Spinal cord (tissue), 10 donors: Measurements from ENCODE around the gene VKORC1. TPM values are rescaled to one million over a fixed set of nuclear protein-coding genes. Genes with fewer than 3 reads are reported as not detected.
A peak's percentile ranks its signal among the peaks of the same experiment; 100 is the strongest.

ENCODE experiments used
- DNase-seq, 6 donors: peaks; one replicate each; pipeline versions ENCODE4 v3.0.0 to v3.0.0-alpha.2; 2013 to 2015; ENCODE audit warnings: low spot score in 6 of 6, low read depth in 4 of 6
- H3K27ac ChIP-seq: one replicate; pipeline ENCODE4 v1.5.1; 2013; ENCODE audit warnings: low read depth, low read length, control low read depth
- H3K27me3 ChIP-seq: one replicate; pipeline ENCODE4 v1.6.1; 2013; ENCODE audit warnings: low read length; ENCODE audit not compliant: control insufficient read depth, insufficient read depth
- H3K36me3 ChIP-seq: one replicate; pipeline ENCODE4 v1.6.1; 2013; ENCODE audit warnings: low read length; ENCODE audit not compliant: control insufficient read depth, insufficient read depth
- H3K4me1 ChIP-seq: one replicate; pipeline ENCODE4 v1.6.1; 2013; ENCODE audit warnings: low read length; ENCODE audit not compliant: control insufficient read depth, insufficient read depth
- H3K4me3 ChIP-seq: one replicate; pipeline ENCODE4 v1.5.1; 2013; ENCODE audit warnings: low read depth, low read length, control low read depth
- H3K9me3 ChIP-seq: one replicate; pipeline ENCODE4 v1.6.1; 2013; ENCODE audit warnings: low read length; ENCODE audit not compliant: control insufficient read depth, insufficient read depth
- WGBS: methylation state at CpG from one replicate; pipeline ENCODE4 v1.1.5; 2013; ENCODE audit warnings: missing lambda C conversion rate; ENCODE audit not compliant: insufficient coverage; 5-methylcytosine and 5-hydroxymethylcytosine counted together
- polyA plus RNA-seq, 2 donors: library from polyadenylated mRNA; unstranded; fragments of 120-200 nt; gene quantifications; one replicate each; pipeline ENCODE4 v1.2.1, GENCODE V29; 2013; ENCODE audit not compliant: insufficient read length in 2 of 2
- total RNA-seq, 2 donors: library from RNA; depleted of rRNA in 1 of 2; stranded (reverse); fragments of 120-200 nt in 1 of 2; fragments of >200 nt in 1 of 2; gene quantifications; one replicate each; pipeline versions ENCODE4 v1.2.3 to v1.2.4, GENCODE V29; 2013 to 2014
- donor health status: healthy.

The VKORC1 gene
- total and polyA plus RNA-seq, 4 donors = 60.0 to 111 (median 86.8) TPM

DNA sequence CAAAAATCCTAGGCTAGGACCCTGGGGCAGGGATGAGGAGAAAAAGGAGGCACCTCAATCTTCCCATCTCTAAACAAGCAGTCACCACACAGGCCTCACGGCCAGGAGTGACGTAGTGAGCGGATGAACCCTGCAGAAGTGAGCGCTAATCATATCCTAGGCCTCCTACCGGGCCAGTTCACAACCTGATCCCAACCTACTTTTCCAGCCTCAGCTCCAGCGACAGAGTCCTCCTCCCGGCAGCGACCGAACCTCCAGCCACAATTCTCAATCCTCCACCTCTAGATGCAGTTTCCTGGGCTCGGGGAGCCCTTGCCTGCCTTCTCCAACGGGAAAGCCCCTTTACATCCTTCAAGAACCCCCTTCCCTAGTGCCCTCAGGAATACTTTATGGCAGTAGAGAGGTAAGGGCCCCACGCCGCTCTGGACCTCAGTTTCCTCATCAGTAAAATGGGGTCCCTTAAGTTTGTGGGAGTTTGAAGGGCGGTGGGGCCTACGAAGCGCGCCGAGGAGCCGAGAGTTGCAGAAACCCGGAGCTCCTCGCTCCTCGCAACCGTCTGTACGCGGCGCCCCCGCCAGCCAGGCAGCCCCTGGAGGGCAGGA lies 22.0 kb downstream of the VKORC1 start:
- peak overlapping the region; percentile 96 for H3K4me3 ChIP-seq
- WGBS = under 1% methylated on average over 25 of the region's 27 CpGs
- H3K27ac ChIP-seq = peak overlapping the region; percentile 81
- peaks cover 27% of the 10 kb centered on the region for H3K4me1 ChIP-seq
- H3K36me3 ChIP-seq = peaks cover 20% of the 10 kb centered on the region
- H3K27me3 ChIP-seq = no peaks in the 10 kb centered on the region
- H3K9me3 ChIP-seq = no peaks in the 10 kb centered on the region
- DNase-seq = peak in 2 of 6 donors; percentile 53 to 63

DNA sequence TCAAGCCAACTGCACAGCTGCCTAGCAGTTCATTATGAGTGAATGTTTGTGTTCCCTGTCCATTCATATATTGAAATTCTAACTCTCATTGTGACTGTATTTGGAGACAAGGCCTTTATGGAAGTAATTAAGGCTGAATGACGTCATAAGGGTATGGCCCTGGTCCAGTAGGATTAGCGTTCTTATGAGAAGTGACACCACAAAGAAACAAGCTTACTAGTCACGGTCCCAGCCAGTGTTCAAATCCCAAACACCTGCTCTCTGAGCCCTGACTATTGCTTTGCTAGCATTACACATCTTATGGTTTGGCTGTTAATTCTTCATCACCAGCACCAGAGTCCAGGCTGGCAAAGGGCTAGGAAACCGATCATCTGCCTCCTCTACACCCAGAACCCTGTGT lies 22.7 kb downstream of the VKORC1 start:
- no peaks in the 10 kb centered on the region for H3K9me3 ChIP-seq
- H3K4me3 ChIP-seq = peak overlapping the region; percentile 96
- peaks cover 13% of the 10 kb centered on the region for H3K36me3 ChIP-seq
- DNase-seq = peak in 1 of 6 donors; percentile 36
- peaks cover 27% of the 10 kb centered on the region for H3K4me1 ChIP-seq
- no peaks in the 10 kb centered on the region for H3K27me3 ChIP-seq
- peak overlapping the region; percentile 81 for H3K27ac ChIP-seq
- no CpG with 5 or more reads among the region's 4 CpGs for WGBS

DNA sequence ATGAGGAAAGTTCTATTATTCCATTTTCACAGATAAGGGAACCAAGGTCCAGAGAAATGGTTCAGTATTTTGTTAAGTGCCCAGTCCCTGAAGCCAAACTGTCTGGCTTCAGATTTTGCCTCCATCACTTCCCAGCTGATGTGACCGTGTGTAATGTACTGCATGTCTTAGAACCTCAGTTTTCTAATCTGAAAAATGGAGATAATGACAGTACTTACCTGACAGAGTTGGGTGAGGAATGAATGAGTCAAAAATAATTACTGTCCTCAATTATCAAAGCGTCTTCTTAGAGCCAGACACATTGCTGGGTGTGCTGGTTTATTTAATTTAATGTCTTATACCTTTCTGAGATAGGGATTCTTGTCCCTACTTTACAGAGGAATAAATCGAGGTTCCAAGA lies 27.3 kb downstream of the VKORC1 start:
- Histone ChIP-seq H3K4me3 (no peak overlapping the region), H3K27ac (no peak overlapping the region), H3K9me3 (no peaks in the 10 kb centered on the region), H3K4me1 (peaks cover 7% of the 10 kb centered on the region), H3K36me3 (peaks cover 22% of the 10 kb centered on the region), H3K27me3 (no peaks in the 10 kb centered on the region)
- no peak for DNase-seq
- 100% methylated on average over 1 of the region's 3 CpGs for WGBS

DNA sequence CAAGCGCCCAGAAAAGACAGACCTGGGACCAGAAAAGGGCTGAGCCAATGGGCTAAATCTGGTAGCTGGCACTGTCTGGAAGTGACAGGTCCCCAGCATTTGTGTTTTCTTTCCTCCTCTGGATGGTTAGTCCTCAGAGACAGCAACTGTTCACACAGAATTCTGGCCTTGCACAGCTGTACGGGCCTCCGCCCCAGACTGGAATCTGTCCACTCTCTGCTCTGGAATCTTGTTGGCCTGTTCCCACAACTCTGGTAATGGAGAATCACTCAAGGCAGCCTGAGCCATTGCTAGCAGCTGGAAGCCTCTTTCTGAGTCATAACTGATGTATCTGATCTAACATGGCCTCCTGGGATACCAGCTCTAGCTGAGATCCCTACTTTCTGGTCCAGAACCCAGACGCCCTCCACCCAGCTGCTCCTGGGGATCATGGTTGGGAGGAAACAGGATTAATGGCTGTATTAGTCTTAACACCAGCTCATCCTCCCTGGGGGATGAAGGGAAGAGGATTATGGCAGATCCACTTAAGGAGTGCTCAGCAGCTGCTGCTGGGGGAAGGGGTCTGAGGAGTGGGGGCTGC lies 29.6 kb downstream of the VKORC1 start:
- Histone ChIP-seq H3K27ac (peak overlapping the region; percentile 72), H3K36me3 (peaks cover 43% of the 10 kb centered on the region), H3K4me3 (no peak overlapping the region), H3K27me3 (no peaks in the 10 kb centered on the region), H3K9me3 (no peaks in the 10 kb centered on the region), H3K4me1 (no peaks in the 10 kb centered on the region)
- 94% methylated on average over 3 of the region's 4 CpGs for WGBS
- peak in 1 of 6 donors; percentile 49 for DNase-seq

DNA sequence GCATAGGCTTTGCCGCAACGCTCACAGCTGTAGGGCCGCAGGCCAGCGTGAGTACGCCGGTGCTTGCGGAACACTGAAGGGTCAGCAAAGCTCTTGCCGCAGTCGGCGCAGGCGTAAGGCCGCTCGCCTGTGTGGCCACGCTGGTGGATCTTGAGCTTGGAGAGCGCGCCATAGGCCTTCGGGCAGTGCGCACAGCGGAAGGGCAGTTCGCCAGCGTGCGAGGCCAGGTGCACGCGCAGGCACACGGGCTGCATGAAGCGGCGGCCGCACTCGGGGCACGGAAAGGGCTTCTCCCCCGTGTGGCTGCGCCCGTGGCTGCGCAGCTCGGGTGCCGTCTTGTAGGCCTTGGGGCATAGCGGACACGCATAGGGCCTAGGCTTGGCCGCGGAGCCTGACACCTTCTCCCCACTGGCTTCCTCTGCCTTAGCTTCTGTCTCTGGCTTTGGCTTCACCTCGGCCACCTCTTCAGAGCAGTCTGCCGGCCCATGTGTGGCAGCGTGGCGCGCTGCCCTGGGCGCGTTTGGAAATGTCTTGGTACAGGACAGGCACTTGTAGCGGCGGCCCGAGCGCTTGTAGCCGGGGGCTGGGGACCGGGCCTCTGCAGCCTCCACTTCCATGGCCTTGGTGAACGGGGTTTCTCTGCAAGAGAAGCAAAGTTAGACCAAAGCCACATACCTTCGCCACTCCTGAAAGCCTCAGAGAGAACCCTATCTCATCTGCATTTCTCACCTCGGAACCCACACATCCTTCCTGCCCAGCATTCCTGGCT lies 30.6 kb downstream of the VKORC1 start:
- Histone ChIP-seq H3K4me3 (no peak overlapping the region), H3K9me3 (no peaks in the 10 kb centered on the region), H3K27ac (peak overlapping the region; percentile 72), H3K36me3 (peaks cover 45% of the 10 kb centered on the region), H3K4me1 (no peaks in the 10 kb centered on the region), H3K27me3 (no peaks in the 10 kb centered on the region)
- WGBS = 95% methylated on average over 56 of the region's 56 CpGs
- no peak for DNase-seq

DNA sequence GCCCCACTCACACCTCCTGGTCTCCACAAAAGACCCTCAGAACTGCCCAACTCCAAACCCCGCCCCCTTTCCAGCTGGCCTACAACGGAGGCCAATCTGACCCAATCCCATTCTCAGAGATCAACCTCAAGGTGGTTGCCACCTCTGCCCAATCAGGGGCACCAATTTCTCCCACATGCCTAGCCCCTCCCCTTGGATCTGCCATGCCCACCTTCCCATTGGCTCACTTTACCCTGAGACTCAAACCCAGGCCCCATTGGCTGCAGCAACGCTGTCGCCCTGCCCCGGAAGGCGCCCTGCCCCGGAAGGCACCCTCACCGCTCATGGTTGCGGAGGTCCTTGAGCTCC lies 31.1 kb downstream of the VKORC1 start:
- no peak overlapping the region for H3K4me3 ChIP-seq
- H3K4me1 ChIP-seq = no peaks in the 10 kb centered on the region
- 97% methylated on average over 9 of the region's 9 CpGs for WGBS
- no peaks in the 10 kb centered on the region for H3K27me3 ChIP-seq
- H3K9me3 ChIP-seq = no peaks in the 10 kb centered on the region
- peaks cover 47% of the 10 kb centered on the region for H3K36me3 ChIP-seq
- H3K27ac ChIP-seq = no peak overlapping the region
- no peak for DNase-seq

DNA sequence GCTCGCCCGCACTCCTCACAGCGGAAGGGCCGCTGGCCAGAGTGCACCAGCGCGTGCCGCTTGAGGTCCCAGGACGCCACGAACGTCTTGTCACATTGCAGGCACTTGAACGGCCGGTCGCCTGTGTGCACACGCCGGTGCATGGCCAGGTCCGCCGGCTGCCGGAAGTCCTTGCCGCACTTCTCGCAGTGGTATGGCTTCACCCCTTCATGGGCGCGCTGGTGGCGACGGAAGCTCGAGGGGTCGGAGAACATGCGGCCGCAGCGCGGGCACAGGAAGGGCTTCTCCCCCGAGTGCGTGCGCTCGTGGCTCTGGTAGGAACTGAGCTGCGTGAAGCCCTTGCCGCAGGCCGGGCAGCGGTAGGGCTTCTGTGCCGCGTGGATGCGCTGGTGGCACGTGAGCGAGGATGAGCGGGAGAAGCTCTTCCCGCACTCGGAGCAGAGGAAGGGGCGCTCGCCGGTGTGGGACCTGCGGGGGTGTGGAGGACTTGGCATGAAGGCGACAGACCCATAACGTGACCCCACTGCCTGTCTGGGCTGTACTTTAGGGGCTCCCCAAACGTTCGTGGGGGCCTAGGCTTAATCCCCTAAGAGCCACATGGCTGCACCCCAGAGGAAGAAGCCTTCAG lies 32.7 kb downstream of the VKORC1 start:
- no peaks in the 10 kb centered on the region for H3K9me3 ChIP-seq
- 97% methylated on average over 54 of the region's 54 CpGs for WGBS
- no peak overlapping the region for H3K4me3 ChIP-seq

DNA sequence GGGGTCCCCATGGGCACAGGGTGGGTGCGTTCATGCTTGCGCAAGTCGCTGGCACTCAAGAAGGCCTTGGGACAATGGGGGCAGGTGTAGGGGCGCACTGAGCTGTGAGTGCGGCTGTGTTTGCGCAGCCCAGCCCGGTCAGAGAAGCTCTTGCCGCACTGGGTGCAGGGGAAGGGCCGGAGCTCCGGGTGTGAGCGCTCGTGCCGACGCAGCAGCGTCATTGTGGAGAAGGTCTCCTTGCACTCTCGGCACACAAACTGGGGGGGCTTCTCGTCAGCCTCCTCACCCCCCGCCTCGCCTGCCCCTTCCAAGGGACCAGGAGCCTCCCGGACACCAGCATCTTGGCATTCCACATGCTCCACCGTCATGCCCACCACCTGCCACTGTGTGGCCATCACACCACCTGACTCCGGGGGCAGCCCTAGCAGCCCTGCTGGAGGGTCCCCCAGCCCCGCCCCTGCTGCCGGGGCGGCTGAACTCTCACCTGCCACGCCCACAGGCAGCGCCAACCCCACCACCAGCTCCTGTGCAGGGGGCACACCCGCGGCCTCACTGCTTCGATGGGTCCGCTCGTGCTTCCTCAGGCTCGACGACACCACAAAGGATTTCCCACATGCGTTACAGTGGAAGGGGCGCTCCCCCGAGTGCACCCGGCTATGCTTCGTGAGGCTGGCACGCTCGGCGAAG lies 33.3 kb downstream of the VKORC1 start:
- no peaks in the 10 kb centered on the region for H3K4me1 ChIP-seq
- WGBS = 95% methylated on average over 37 of the region's 42 CpGs
- H3K36me3 ChIP-seq = peaks cover 61% of the 10 kb centered on the region
- no peaks in the 10 kb centered on the region for H3K27me3 ChIP-seq
- no peaks in the 10 kb centered on the region for H3K9me3 ChIP-seq
- no peak overlapping the region for H3K27ac ChIP-seq
- no peak for DNase-seq
- no peak overlapping the region for H3K4me3 ChIP-seq

More for the DNA sequence above, 32.7 kb downstream of the VKORC1 start:
- Histone ChIP-seq H3K36me3 (peaks cover 56% of the 10 kb centered on the region), H3K27ac (no peak overlapping the region), H3K4me1 (no peaks in the 10 kb centered on the region), H3K27me3 (no peaks in the 10 kb centered on the region)
- DNase-seq = no peak

DNA sequence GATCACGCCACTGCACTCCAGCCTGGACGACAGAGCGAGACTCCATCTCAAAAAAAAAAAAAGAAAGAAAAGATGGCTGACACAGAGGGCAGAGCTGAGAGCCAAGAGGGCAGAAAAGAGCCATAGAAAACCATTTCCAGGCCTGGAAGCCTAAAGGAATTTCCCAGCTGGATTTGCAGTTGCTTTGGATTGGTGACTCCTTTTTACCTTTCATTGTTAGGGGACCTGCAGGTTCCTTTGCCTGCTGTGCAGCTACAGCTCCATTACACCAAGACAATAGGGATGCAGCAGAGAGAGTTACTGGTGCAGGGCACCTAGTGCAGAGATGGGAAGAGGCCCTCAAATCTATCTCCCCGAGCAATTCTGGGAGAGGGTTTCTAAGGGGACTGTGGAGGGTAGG lies 39.0 kb downstream of the VKORC1 start:
- WGBS = 100% methylated on average over 1 of the region's 4 CpGs
- no peak for DNase-seq
- Histone ChIP-seq H3K27me3 (no peaks in the 10 kb centered on the region), H3K9me3 (no peaks in the 10 kb centered on the region), H3K36me3 (peaks cover 22% of the 10 kb centered on the region), H3K4me1 (no peaks in the 10 kb centered on the region), H3K4me3 (no peak overlapping the region), H3K27ac (no peak overlapping the region)
